Measurements from ENCODE around the gene FEZF1. TPM values are rescaled to one million over a fixed set of nuclear protein-coding genes. Genes with fewer than 3 reads are reported as not detected.
"Not testable (repeated sequence)": the region's sequence is repeated elsewhere in the genome, so short reads cannot be mapped to it uniquely, and the experiment has no call there.

FEZF1 gene
- total RNA-seq, 1 donor from 2014 or later, result not detected

DNA sequence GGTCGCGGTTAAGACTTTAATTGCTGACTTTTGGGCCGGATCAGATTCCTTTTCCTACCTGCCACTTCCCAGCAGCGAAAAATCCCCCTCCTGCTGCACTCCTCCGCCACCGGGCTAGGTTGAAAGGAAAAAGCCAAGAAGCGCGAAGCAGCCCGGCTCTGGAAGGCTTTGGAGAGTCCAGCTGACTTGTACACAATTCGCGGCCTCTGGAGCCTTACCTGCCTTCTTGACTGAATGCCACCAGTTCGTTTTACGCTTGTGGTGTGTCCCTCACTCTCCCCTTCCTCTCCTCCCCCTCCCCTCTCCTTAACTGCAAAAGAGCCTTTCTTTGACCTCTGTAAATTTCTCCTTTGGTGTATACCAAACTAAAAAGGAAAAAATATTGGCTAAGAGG is 2.7 kb upstream of the FEZF1 start:
- DNase-seq (ENCODE audit: low read depth), result no peak

- no peak for DNase-seq (ENCODE audit: low read depth)
Observed at GRCh38 chr7:122306320-122307227, 2.0 kb upstream of the FEZF1 start.

- no peak for DNase-seq (ENCODE audit: low read depth)
Observed at GRCh38 chr7:122305475-122306319, 1.1 kb upstream of the FEZF1 start.

DNA sequence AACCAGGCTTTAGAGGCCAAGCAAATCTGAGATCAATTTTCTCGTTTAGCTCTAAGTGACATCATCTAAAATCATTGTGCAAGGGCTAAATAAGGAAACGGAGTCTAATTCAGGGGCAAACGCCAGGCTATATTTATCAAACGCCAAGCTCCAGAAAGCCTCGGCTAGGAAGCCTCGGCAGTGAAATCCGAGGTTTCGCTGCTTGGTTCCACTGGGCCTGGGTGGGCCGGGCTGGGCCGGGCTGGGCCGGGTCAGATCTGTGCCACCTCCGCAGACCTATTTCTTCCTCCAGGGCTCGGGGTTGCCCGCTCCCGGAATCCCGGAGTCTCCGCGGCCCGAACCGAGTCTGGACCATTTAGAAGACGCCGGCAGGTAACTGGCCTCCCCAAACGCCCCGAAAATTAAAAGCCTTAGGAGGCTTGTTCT is 459 bp upstream of the FEZF1 start:
- no peak for DNase-seq (ENCODE audit: low read depth)

DNA sequence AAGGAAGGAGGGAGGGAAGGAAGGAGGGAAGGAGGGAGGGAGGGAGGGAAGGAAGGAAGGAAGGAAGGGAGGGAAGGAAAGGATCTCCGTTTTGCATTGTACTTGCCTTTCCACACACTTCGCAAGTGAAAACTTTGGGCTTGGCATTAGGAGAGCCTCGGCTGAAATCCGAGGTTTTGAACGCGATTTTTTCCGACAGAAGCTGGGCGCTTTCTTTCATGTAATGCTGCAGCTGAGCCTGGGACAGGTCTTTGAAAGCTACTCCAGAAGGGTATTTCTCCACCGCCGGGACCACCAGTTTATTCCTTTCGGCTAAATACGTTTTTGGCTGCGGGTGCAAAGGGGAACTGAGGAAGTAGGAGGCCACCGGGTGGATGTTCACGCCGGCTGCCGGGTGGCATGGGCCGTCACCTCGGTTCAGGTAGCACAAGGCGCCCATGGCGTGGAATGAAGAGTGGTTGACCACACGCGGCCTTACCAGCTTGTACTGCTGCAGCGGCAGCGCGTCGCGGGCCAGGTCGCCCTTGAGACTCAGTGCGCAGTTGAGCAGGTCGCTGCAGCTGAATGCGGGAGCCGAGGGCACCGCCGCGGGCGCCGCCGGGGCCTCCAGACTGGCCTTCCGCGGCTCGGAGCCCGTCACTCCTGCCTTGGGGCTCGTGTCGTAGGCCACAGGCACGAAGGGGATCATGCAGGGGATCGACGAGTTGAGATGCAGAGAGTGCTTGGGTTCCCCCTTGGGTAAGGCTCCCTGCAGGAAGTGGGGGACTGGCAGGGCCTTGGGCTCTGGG is 825 bp downstream of the FEZF1 start:
- DNase-seq (ENCODE audit: low read depth), result no peak

DNA sequence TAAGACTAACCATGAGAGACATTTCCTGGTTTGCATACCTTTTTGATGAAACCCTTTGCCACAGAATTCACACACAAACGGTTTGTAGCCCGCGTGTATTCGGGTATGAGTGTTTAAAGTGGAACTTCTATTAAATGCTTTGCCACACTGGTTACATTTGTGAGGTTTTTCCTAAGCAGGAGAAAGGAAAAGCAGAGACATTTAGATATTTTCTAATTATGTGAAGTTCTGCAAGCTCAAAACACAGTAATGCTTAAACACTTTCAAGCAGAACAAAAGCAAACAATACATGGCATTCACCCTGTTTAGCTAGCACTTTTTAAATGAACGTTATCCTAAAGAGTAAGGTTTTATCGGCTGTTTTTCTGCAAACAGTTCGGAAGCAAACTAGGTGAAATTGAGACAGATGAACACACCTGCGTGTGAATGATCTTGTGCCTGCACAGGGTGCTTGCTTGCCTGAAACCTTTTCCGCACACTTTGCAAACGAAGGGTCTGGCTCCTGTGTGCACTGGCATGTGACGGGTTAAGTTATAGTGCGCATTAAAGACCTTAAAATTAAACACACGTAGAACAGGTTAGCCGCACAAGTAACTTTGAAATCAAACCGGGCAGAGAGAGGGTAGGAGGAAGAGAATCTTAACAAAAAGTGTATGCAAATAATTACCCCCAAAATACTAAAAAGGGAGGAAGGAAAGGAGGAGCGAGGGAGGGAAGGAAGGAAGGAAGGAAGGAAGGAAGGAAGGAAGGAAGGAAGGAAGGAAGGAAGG is 1.6 kb downstream of the FEZF1 start:
- peak; percentile 6 for DNase-seq (ENCODE audit: low read depth)

- no peak for DNase-seq (ENCODE audit: low read depth)
Observed at GRCh38 chr7:122301858-122302760, 2.4 kb downstream of the FEZF1 start.

- no peak for DNase-seq (ENCODE audit: low read depth)
Observed at GRCh38 chr7:122300956-122301833, 3.4 kb downstream of the FEZF1 start.

DNA sequence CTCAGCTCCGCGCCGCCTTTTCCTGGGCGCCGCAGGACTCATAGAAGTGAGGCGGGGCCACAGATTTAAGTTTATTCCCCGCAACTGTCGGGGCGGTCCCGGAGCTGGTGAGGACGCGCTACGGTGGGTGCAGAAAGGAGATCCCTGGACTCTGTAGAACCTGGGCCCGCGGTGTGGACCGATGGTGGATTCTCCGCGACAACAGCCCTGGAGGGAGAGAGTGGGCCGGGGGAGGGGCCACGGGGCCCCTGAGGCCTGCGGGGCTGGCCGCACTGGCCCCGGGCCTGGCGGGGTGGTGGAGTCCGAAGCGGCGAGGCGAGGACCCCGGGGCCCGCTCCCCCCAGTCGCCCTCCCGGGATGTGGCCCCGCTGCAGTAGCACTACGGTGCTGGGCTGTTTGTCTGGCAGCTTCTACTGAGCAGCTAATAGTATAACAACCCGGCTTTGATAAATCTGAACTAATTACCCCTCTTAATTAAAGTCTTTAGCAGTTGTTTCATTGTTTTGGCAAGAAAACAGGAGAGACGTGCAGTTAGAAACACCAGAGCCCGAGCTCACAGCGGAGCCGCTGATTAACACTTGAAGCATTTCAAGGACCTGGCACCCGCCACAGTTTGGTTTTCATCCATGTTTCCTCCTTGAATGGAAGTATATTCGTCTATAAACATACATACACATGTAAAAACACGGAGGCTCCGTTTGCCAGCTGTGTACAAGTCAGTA is 4.2 kb downstream of the FEZF1 start:
- peak; percentile 11 for DNase-seq (ENCODE audit: low read depth)

DNA sequence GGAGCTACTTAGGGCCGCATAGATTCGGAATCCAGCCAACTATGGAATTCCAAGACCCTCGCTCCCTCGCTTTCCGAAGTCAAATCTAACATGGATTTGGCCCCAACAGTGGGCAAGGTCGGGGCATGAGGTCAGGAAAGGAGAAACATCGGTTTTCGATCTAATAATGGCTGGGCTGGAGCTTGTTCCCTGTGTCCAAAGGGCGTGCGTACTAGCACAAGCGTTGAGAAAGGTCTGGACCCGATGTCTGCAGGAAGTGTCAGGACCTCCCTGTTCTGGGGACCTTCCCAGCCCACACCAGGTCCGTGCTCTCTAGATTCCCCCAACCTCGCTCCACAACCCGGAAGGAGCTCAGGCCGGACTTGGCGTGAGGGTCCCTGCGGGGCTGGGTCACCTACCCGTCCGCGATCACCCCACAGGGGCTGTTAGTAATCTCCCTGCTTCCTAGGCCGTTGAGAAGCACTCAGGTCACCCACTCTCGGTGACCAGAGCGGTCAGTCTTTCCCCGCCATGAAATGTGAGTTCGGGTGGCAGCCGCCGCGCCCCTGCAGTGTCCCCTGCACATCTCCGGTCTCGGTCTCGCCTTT is 4.8 kb downstream of the FEZF1 start:
- no peak for DNase-seq (ENCODE audit: low read depth)

DNA sequence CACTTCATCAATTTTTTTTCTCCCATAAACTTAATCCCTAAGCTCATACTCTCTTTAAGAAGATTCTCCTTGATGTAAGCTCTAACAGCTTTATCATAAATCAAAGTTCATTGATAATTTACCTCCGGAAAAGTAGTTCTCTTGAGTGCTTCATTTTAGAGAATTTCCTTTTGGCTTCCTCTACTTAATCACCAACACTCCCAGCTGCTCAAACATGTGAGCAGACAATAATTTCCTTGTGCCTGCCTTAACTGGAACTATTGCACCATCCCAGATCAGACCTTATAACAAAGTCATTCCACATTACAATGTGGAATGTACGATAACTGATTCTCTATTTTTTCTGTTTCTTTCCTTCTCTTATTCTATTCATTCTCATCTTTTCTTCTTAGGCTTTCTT is 5.9 kb downstream of the FEZF1 start:
- no peak for DNase-seq (ENCODE audit: low read depth)

- no peak for DNase-seq (ENCODE audit: low read depth)
Observed at GRCh38 chr7:122298131-122298530, 6.4 kb downstream of the FEZF1 start.

DNA sequence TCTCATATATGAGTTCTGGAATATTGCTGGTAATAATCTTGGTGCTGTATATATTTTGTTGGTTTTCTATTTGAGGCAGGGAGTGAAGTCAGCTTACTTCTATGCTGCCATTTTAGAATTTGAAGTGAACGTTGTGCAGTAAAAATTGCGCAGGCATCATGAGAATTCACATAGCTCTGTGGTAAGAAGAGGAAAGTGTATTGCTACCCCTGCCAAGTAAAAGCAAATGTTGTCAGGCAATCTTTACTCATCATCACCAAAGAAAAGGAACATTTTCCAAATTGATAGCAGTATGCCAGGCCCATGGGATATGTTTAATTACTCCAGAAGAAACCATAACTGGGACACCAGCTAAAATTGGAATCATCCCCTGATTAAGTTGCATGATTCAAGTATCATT is 13.4 kb downstream of the FEZF1 start:
- DNase-seq (ENCODE audit: low read depth), result no peak

DNA sequence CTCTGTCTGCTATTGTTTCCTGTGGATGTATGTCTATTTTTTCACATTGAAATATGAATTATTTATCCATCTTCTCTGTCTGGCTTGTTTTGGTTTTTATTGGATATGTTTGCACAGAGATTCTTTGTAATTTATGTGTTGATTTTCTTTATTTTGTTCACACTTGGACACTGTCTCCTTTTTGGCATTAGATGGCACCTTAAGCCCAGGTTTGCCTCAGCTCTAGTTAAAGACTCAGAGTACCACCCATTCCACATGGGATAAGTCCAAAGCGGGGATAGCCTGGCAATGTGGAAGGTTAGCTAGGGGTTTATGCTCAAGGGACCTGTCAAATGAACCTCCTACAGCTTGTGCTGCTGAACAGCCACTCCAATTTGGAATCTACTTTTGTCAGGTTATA is 14.1 kb downstream of the FEZF1 start:
- no peak for DNase-seq (ENCODE audit: low read depth)

DNA sequence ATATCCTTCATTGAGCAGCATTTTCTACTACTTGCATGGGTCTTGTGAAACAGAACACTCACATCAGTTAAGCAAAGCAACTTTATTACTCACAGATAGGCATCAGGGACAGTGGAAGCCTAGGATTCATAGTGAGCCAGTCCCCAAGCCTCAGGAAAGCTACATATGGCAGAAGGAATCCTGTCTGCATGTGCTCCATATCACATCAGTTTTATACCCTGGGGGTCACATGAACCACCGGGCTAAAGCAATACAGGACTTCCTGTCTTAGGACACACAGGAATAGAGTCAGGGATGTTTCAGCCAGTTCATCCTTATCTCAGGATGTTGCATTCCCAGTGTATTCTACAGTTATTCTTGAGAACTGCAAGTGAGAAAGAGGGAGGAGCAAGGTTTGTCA is 15.1 kb downstream of the FEZF1 start:
- DNase-seq (ENCODE audit: low read depth), result no peak

DNA sequence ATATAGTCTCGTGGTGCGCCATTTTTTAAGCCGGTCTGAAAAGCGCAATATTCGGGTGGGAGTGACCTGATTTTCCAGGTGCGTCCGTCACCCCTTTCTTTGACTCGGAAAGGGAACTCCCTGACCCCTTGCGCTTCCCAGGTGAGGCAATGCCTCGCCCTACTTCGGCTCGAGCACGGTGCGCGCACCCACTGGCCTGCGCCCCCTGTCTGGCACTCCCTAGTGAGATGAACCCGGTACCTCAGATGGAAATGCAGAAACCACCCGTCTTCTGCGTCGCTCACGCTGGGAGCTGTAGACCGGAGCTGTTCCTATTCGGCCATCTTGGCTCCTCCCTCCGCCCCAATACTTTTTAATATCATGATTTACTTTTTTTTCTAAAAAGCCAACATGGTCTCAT is 19.9 kb downstream of the FEZF1 start:
- not testable (repeated sequence) for DNase-seq (ENCODE audit: low read depth)

GRCh38 chr7:122273117-122273516 is 31.4 kb downstream of the FEZF1 start:
- no peak for DNase-seq (ENCODE audit: low read depth)

GRCh38 chr7:122269241-122269640 is 35.3 kb downstream of the FEZF1 start:
- DNase-seq (ENCODE audit: low read depth), result no peak

All from renal cortical epithelial cell (primary cell).